ENCODE measurements around the gene IQCC. TPM values are rescaled to one million over a fixed set of nuclear protein-coding genes. Genes with fewer than 3 reads are reported as not detected.

IQCC gene
- 1.0 and 3.6 TPM in 2 replicates for total RNA-seq

DNA sequence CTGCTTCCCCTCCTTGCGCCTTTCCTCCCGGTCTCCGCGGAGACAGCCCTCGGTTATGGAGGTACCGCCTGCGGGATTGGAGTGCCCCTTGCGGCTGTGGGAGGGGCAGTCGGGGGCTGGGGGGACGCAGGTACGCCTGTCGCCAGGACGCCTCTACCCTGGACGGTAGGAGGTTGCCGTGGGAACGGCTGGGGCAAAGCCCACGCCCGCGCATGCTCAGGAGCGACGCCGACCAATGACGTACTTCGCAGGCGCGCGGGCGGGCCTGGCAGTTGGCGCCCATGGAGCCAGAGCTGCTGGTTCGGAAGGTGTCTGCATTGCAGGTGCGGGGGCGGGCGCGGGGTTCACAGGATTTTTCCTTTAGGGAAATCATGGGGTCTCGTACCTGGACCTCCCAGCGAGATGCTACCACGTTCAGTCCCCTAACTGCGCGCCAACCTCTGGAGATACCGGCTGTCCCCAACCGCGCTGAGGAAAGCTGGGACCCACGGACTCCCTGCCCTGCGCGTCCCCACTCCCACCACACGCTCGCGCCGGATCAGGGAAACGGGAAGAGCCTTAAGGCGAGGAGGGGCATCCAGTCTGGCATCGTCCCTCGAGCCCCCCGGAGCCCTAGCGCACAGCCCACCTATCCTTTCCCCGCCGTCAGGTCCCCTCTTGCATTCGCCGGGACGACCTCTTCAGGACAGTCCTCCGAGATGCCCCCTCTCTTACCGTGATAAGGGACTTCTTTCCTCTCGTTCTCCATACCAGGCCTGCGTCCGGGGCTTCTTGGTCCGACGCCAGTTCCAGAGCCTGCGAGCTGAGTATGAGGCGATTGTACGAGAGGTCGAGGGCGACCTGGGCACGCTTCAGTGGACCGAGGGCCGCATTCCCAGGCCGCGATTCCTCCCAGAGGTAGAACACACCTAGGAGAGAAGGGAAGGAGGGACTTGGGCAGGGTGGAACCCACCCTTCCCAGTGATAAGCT, at the start of gene IQCC:
IQCC (plus strand) TSS at position 271 of the 970 bp plus-strand sequence; CDS start at position 282, 11 bp downstream.

GRCh38 chr1:32179443-32180185, 25.9 kb upstream of the IQCC start, which contains the start of gene TXLNA:
TXLNA (plus strand) TSS chr1:32179675; CDS start chr1:32180346, 671 bp downstream.

DNA sequence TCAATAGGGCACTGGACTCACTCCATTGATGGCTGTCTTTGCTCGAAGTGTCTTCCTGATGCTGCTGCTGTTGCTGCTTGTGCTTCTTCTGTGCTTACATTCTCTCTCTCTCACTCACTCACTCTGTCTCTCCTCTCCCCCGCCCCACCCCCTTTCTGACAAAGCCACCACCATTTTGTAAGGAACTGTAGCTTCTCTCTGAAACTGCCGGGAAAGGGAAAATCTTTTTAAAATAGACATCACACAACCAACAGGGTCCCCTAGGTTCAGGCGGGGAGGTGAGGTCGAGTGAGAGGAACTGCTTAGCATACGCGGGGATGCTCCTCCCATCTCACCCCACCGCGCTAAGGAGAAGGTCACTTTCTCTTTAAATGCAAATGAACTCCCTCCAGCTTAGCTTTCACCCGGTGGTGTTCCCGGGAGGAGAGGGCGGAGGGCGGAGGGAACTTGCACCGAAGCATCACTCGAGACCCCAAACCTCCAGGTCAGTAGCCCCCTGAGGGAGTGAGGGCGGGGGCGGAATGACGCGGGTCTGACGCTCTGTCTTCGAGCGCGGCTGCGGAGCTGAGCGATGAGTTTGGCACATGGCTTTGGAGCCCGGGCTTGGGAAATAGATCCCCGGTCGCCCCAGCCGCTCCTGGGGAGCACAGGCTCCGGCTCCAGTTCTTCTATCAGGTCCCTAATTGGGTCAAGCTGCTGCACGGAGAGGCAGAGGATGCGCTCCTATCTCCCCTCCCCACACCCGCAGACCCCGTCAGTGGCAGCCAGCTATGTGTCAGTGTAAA, 5.1 kb upstream of the IQCC start, which contains the start of gene CCDC28B:
CCDC28B (plus strand) TSS at position 370 of the 785 bp plus-strand sequence. CDS start 1,341 bp downstream, outside the sequence.

DNA sequence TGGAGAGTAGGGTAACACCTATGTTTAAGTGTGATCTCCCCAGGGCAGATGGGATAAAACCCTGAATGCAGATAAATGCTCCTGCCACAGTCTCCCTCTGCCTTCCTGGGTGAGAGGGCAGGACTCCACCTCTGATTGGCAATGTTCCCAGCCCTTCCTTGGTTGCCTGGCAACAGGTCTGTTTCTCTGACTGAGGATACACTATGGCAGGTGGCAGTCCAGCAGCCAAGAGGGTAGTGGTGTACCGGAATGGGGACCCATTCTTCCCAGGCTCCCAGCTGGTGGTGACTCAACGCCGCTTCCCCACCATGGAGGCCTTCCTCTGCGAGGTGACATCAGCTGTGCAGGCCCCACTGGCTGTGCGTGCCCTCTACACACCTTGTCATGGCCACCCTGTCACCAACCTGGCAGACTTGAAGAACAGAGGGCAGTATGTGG, 3.4 kb downstream of the IQCC start, which contains the start of gene DCDC2B:
DCDC2B (plus strand) TSS at position 199 of the 438 bp plus-strand sequence; CDS start at position 204, 5 bp downstream.

GRCh38 chr1:32221980-32222755, 16.7 kb downstream of the IQCC start, which contains the start of the genes EIF3I and TMEM234:
EIF3I (plus strand) TSS chr1:32222407; CDS start chr1:32222442, 35 bp downstream.
TMEM234 (minus strand) TSS chr1:32222353; CDS start chr1:32222322, 31 bp downstream.

GRCh38 chr1:32246888-32247273, 41.4 kb downstream of the IQCC start, which contains the start of gene FAM167B:
FAM167B (plus strand) TSS chr1:32247222; CDS start chr1:32247422, 200 bp downstream.

GRCh38 chr1:32250893-32251716, 45.6 kb downstream of the IQCC start, which contains the start of gene LCK:
LCK (plus strand) TSS chr1:32251265; CDS start chr1:32274330, 23,065 bp downstream.

Other genes with a start within 250 kb of the IQCC start
- gene KHDRBS1, start 191.8 kb upstream of the IQCC start, total RNA-seq: 116 and 124 TPM in 2 replicates
- 8.8 and 9.0 TPM in 2 replicates for gene TMEM39B, start 132.7 kb upstream of the IQCC start, total RNA-seq
- gene KPNA6, start 97.6 kb upstream of the IQCC start, total RNA-seq: 35.7 and 36.3 TPM in 2 replicates
- 49.0 and 53.6 TPM in 2 replicates for gene TXLNA, start 26.0 kb upstream of the IQCC start, total RNA-seq
- gene CCDC28B, start 5.1 kb upstream of the IQCC start, total RNA-seq: 10.1 and 20.3 TPM in 2 replicates
- not detected in 2 replicates for gene DCDC2B, start 3.4 kb downstream of the IQCC start, total RNA-seq
- gene TMEM234, start 16.7 kb downstream of the IQCC start, total RNA-seq: 12.8 and 17.8 TPM in 2 replicates
- 242 and 347 TPM in 2 replicates for gene EIF3I, start 16.7 kb downstream of the IQCC start, total RNA-seq
- gene FAM167B, start 41.6 kb downstream of the IQCC start, total RNA-seq: 0.33 and 0.63 TPM in 2 replicates
- 0.25 and 0.33 TPM in 2 replicates for gene LCK, start 45.6 kb downstream of the IQCC start, total RNA-seq
- 58.6 and 73.0 TPM in 2 replicates for gene HDAC1, start 86.4 kb downstream of the IQCC start, total RNA-seq
- gene MARCKSL1, start 130.6 kb downstream of the IQCC start, total RNA-seq: 154 and 160 TPM in 2 replicates
- 1.3 and 4.2 TPM in 2 replicates for gene FAM229A, start 156.8 kb downstream of the IQCC start, total RNA-seq
- gene TSSK3, start 156.9 kb downstream of the IQCC start, total RNA-seq: 0.16 and 1.3 TPM in 2 replicates
- gene BSDC1, start 188.8 kb downstream of the IQCC start, total RNA-seq: 48.7 and 53.0 TPM in 2 replicates

All from mesangial cell (primary cell).